Large intestine (tissue), 3 donors: Measurements from ENCODE around the gene COX10. TPM values are rescaled to one million over a fixed set of nuclear protein-coding genes. Genes with fewer than 3 reads are reported as not detected.
"Not testable (repeated sequence)": the region's sequence is repeated elsewhere in the genome, so short reads cannot be mapped to it uniquely, and the experiment has no call there.

Source experiments
- DNase-seq, 2 donors: peaks; one replicate each; pipeline versions ENCODE4 v3.0.0 to v3.0.0-alpha.2; 2013
- H3K27ac ChIP-seq: one replicate; pipeline ENCODE4 v1.5.1; 2013; ENCODE audit warnings: low read length
- H3K27me3 ChIP-seq: 2 replicates; pipeline ENCODE4 v1.6.1; 2013; ENCODE audit warnings: low read length; ENCODE audit not compliant: control insufficient read depth, insufficient read depth
- H3K36me3 ChIP-seq: 2 replicates; pipeline ENCODE4 v1.6.1; 2013; ENCODE audit warnings: low read length; ENCODE audit not compliant: control insufficient read depth, insufficient read depth
- H3K4me1 ChIP-seq: one replicate; pipeline ENCODE4 v1.6.1; 2013; ENCODE audit warnings: low read length; ENCODE audit not compliant: control insufficient read depth, insufficient read depth
- H3K4me3 ChIP-seq: one replicate; pipeline ENCODE4 v1.5.1; 2013; ENCODE audit warnings: low read length
- H3K9me3 ChIP-seq: one replicate; pipeline ENCODE4 v1.6.1; 2013; ENCODE audit warnings: mild to moderate bottlenecking, low read depth, low read length, moderate library complexity; ENCODE audit not compliant: control insufficient read depth
- WGBS: methylation state at CpG from one replicate; pipeline ENCODE4 v1.1.5; 2013; ENCODE audit warnings: low lambda C conversion rate; ENCODE audit not compliant: insufficient coverage; 5-methylcytosine and 5-hydroxymethylcytosine counted together
- polyA plus RNA-seq: library from polyadenylated mRNA; unstranded; fragments of 120-200 nt; gene quantifications from one replicate; pipeline ENCODE4 v1.2.1, GENCODE V29; 2013

COX10 gene
- polyA plus RNA-seq, 1 donor: 15.5 TPM

- H3K4me1 ChIP-seq: peaks cover 17% of the 10 kb centered on the region
- peak overlapping the region; percentile 80 for H3K27ac ChIP-seq
- WGBS: no CpG with 5 or more reads among the region's 3 CpGs
- peaks cover 20% of the 10 kb centered on the region for H3K36me3 ChIP-seq
- peaks cover 7% of the 10 kb centered on the region for H3K9me3 ChIP-seq
- DNase-seq: peak; percentile 88 to 95
- H3K4me3 ChIP-seq: no peak overlapping the region
- H3K27me3 ChIP-seq: no peaks in the 10 kb centered on the region
Observed at GRCh38 chr17:14209215-14209614, 139.9 kb downstream of the COX10 start.

DNA sequence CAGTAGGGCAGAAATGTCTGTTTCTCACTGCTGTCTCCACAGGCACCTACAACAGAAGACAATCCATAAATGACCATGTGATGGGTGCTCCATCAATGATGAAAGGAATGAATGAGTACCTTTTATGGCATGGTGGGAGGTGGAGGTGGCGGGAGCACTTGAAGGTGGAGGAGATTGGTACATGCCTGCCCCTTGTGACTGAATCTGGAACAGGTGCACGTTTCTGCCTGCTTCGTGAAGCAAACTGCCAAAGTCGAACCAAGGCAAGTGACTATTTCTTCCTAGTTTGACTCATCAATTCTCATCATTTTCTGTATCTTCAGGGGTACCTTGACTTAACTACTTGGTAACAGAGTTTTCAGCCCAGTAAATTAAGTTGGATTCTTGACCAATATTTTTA, 141.9 kb downstream of the COX10 start:
- peaks cover 17% of the 10 kb centered on the region for H3K4me1 ChIP-seq
- H3K36me3 ChIP-seq: peaks cover 14% of the 10 kb centered on the region
- DNase-seq: no peak
- WGBS: no CpG with 5 or more reads among the region's 4 CpGs
- H3K27ac ChIP-seq: no peak overlapping the region
- H3K9me3 ChIP-seq: peaks cover 7% of the 10 kb centered on the region
- no peak overlapping the region for H3K4me3 ChIP-seq
- H3K27me3 ChIP-seq: no peaks in the 10 kb centered on the region

DNA sequence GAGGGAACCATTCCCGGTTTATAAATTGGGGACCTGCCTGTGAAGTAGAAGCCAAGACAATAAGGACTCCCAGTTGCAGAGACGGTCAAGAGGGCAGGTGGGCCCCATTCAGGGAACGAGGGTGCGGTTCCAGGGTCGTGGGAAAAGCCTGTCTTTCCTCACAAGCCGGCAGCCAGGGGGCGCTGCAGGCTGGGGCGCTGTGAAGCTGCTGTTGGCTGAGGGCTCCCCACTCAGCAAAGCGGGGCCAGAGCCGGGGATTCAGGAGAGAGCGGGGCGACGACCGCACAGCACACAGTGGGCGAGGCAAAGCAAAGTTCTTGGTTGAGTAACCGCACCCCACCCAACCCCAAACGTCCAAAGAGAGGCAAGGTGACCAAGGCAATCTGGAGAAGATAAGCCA, 142.5 kb downstream of the COX10 start:
- no CpG with 5 or more reads among the region's 17 CpGs for WGBS
- peaks cover 10% of the 10 kb centered on the region for H3K36me3 ChIP-seq
- H3K27me3 ChIP-seq: no peaks in the 10 kb centered on the region
- H3K9me3 ChIP-seq: peaks cover 7% of the 10 kb centered on the region
- peaks cover 17% of the 10 kb centered on the region for H3K4me1 ChIP-seq
- no peak overlapping the region for H3K27ac ChIP-seq
- DNase-seq: peak; percentile 38 to 54
- H3K4me3 ChIP-seq: no peak overlapping the region

DNA sequence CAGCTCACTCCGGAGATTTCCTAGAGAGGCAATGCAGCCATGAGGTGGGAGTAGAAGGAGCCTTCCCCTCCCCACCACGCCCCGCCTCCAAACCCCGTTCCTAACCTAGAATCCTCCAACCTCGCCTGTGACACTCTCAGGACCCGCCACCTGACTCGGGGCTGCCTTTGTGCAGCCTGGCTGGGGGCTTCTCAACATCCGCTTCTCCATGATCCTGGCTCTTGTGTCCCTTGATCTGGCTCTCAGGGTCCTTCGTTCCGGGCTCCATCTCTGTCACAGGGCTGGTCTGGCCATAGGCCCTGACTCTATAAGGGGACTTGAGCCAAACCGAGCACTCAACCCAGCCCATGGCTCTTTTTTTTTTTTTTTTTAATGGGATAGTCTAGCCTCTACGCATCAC, 143.1 kb downstream of the COX10 start:
- H3K27me3 ChIP-seq: no peaks in the 10 kb centered on the region
- no peak overlapping the region for H3K4me3 ChIP-seq
- H3K9me3 ChIP-seq: peaks cover 7% of the 10 kb centered on the region
- H3K36me3 ChIP-seq: peaks cover 6% of the 10 kb centered on the region
- H3K27ac ChIP-seq: no peak overlapping the region
- no CpG with 5 or more reads among the region's 12 CpGs for WGBS
- H3K4me1 ChIP-seq: peaks cover 17% of the 10 kb centered on the region
- no peak for DNase-seq

GRCh38 chr17:14214271-14214670, 145.0 kb downstream of the COX10 start:
- no CpG with 5 or more reads among the region's 2 CpGs for WGBS
- H3K4me3 ChIP-seq: no peak overlapping the region
- H3K27me3 ChIP-seq: no peaks in the 10 kb centered on the region
- H3K9me3 ChIP-seq: peaks cover 7% of the 10 kb centered on the region
- no peak for DNase-seq
- H3K36me3 ChIP-seq: peaks cover 2% of the 10 kb centered on the region
- H3K27ac ChIP-seq: no peak overlapping the region
- peaks cover 12% of the 10 kb centered on the region for H3K4me1 ChIP-seq

GRCh38 chr17:14222611-14223010, 153.3 kb downstream of the COX10 start:
- no peak overlapping the region for H3K27ac ChIP-seq
- no peaks in the 10 kb centered on the region for H3K9me3 ChIP-seq
- no peak for DNase-seq
- WGBS: no CpG with 5 or more reads among the region's 4 CpGs
- H3K4me1 ChIP-seq: no peaks in the 10 kb centered on the region
- H3K27me3 ChIP-seq: no peaks in the 10 kb centered on the region
- H3K36me3 ChIP-seq: no peaks in the 10 kb centered on the region
- no peak overlapping the region for H3K4me3 ChIP-seq

DNA sequence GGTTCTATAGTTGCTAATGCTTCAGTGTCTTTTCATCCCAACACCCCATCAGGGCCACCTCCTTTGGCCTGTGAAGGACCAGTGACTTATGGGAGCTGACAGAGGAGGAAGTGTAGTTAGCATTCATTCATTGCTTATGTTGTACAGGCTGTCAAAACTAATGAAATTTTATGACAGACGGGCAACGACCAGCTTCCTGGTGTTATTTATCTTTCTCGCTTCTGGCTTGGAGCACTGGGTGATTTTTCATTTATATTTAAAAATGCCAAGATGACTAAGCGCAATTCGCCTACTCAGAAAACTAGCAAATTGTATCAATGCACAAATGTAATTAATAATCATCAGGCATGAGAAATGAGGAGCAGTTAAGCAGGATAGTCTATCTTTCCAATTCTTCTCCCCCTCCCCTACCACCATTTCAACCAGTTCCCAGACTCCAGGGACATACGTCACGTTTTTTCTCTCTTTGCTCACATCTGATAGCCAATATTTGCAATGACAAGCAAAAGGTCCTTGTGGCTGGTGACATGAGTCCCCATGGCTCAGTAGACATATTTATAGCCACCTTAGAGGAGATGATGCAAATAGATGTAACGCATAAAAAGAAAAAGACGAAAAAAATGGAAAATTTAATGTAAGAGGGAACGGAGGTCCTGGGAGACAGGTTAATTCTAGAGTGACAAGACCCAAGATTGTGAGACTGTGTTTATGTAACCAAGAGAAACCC, 156.1 kb downstream of the COX10 start:
- no peak for DNase-seq
- Histone ChIP-seq H3K36me3 (no peaks in the 10 kb centered on the region), H3K4me3 (no peak overlapping the region), H3K9me3 (no peaks in the 10 kb centered on the region), H3K27me3 (no peaks in the 10 kb centered on the region), H3K4me1 (no peaks in the 10 kb centered on the region), H3K27ac (no peak overlapping the region)
- WGBS: 68% methylated on average over 4 of the region's 10 CpGs

DNA sequence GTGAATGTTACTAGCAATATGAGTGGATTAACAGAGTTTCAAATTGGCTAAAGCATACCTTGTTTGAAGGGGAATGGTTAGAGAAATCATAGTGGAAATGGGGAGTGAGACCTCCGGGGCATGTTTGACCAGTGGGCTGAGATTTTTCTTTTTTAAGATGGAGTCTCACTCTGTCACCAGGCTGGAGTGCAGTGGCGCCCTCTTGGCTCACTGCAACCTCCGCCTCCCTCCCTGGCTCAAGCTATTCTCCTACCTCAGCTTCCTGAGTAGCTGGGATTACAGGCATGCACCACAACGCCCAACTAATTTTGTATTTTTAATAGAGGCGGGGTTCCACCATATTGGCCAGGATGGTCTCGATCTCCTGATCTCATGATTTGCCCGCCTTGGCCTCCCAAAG, 157.7 kb downstream of the COX10 start:
- no peak overlapping the region for H3K4me3 ChIP-seq
- no peak for DNase-seq
- WGBS: 100% methylated on average over 1 of the region's 7 CpGs
- no peaks in the 10 kb centered on the region for H3K36me3 ChIP-seq
- no peaks in the 10 kb centered on the region for H3K27me3 ChIP-seq
- H3K27ac ChIP-seq: no peak overlapping the region
- H3K4me1 ChIP-seq: no peaks in the 10 kb centered on the region
- H3K9me3 ChIP-seq: no peaks in the 10 kb centered on the region

DNA sequence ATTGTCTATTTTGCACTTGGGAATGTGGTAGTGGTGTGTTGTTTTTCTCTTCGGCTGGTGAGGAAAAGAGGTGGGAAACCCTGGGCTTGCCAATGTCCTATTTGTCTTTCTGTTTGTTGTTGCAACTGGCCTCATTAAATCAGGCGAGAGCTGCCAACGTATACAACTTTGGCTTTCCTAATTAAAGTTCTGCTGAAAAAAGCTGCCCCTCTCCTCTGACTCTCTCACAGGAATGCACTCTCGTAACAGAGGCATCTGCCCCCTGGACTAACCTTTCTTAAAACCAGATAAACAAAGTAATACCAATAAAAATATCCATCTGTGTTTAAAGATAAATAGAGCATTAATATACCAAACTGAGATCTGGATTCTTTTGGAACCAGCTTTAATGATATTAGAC, 159.6 kb downstream of the COX10 start:
- no peak for DNase-seq
- WGBS: no CpG with 5 or more reads among the region's 4 CpGs

DNA sequence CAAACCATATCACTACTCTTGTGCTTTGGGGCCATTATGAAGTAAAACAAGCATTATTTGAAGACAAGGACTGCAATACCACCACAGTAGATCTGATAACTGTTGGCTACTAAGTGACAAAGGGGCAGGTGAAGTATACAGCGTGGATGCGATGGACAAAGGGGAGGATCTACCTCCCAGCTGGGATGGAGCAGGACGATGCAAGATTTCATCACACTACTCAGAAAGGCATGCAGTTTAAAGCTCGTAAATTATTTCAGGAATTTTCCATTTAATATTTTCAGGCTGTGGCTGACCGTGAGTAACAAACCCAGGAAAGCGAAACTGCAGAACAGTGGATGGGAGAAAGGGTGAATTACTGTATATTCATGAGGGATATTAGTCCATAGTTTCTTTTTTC, 161.9 kb downstream of the COX10 start:
- H3K9me3 ChIP-seq, H3K36me3 ChIP-seq, H3K4me3 ChIP-seq, H3K27ac ChIP-seq, H3K4me1 ChIP-seq, DNase-seq, H3K27me3 ChIP-seq: not testable (repeated sequence)
- no CpG with 5 or more reads among the region's 6 CpGs for whole genome bisulfite sequencing

More for the DNA sequence above, 159.6 kb downstream of the COX10 start:
- H3K4me3 ChIP-seq: no peak overlapping the region
- H3K9me3 ChIP-seq: no peaks in the 10 kb centered on the region
- H3K27ac ChIP-seq: no peak overlapping the region
- no peaks in the 10 kb centered on the region for H3K4me1 ChIP-seq
- no peaks in the 10 kb centered on the region for H3K36me3 ChIP-seq
- H3K27me3 ChIP-seq: no peaks in the 10 kb centered on the region

DNA sequence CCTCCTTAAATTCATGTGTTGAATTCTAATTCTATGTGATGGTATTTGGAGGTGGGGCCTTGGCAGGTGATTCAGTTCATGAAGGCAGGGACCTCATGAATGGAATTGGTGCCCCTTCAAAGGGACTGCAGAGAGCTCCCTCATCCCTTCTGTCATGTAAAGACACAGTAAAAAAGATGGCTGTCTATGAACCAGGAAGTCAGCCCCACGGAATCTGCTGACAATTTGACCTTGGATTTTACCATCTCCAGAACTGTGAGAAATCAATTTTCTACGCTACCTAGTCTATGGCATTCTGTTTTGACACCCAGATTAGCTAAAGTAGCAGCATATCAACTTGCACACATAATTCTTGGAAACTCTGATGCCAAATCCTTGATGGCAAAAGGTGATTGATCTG, 165.7 kb downstream of the COX10 start:
- not testable (repeated sequence) for H3K36me3 ChIP-seq, H3K27me3 ChIP-seq, H3K4me3 ChIP-seq, DNase-seq, H3K9me3 ChIP-seq, H3K27ac ChIP-seq, H3K4me1 ChIP-seq
- no CpG with 5 or more reads among the region's 2 CpGs for WGBS
